NT2/D1 (cell line): ENCODE measurements around the gene CARMIL1.

Experiments used
- SUZ12 ChIP-seq: IDR thresholded peaks from 2 replicates; pipeline ENCODE4 v1.6.1; 2011; ENCODE audit not compliant: insufficient read length, insufficient read depth; ENCODE audit errors: extremely low read depth
- YY1 ChIP-seq: IDR thresholded peaks from 2 replicates; pipeline ENCODE4 v1.6.1; 2011; ENCODE audit not compliant: insufficient read length, insufficient read depth
- ZNF274 ChIP-seq: IDR thresholded peaks from 2 replicates; pipeline ENCODE4 v1.6.1; 2011; ENCODE audit warnings: mild to moderate bottlenecking, low read depth, low read length

DNA sequence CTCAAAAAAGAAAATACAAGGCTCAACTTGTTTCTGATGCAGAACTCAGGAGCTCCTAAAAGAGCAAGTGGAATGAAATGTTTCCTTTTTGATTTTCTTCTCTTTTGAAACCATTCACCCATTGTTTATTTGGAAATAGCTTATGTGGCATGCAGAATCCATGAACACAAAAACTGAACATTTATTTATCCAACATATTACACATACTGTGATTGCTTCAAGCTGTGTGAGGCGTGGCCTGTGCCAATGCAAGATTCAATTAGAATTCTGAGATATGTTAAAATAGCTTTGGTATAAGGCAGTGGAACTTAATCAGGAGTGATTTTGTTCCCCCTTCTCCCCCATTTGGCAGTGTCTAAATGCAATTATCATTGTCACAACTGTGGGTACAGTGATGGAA is 45.9 kb upstream of the CARMIL1 start:
- TF ChIP-seq YY1 (no peak), SUZ12 (no peak), ZNF274 (no peak)
